ENCODE results near the gene TMEM38B.
"Not testable (repeated sequence)": the region's sequence is repeated elsewhere in the genome, so short reads cannot be mapped to it uniquely, and the experiment has no call there.

TMEM38B gene

DNA sequence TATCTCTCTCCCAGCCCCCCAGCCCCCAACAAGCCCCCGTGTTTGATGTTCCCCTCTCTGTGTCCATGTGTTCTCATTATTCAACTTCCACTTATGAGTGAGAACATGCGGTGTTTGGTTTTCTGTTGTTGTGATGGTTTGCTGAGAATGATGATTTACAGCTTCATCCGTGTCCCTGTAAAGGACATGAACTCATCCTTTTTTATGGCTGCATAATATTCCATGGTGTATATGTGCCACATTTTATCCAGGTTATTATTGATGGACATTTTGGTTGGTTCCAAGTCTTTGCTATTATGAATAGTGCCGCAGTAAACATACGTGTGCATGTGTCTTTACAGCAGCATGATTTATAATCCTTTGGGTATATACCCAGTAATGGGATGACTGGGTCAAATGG is 33.9 kb downstream of the TMEM38B start:
- not testable (repeated sequence) for DNase-seq

- not testable (repeated sequence) for DNase-seq
These were observed 37.1 kb downstream of the TMEM38B start for GRCh38 chr9:105731420-105731819.

GRCh38 chr9:105735366-105735765 is 41.0 kb downstream of the TMEM38B start:
- DNase-seq, result no peak

DNA sequence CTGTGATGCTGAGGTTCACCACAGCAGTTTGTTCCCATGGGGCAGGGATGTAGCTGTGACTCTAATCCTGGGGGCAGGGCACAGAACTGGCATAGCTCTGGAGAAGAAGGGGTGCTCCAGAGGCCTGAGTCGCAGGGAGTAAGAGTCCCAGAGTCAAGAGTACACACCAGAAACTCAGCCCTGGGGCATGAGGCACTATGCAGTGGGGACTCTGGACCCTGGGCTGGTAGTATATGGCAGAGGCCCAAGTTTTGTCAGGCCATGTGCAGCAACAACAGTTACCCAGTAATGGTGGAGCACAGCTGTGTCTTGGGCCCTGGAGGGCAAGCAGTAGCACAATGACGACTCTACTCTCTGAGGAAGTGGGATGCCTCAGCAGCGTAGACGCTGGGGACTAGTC is 42.9 kb downstream of the TMEM38B start:
- DNase-seq, result no peak

DNA sequence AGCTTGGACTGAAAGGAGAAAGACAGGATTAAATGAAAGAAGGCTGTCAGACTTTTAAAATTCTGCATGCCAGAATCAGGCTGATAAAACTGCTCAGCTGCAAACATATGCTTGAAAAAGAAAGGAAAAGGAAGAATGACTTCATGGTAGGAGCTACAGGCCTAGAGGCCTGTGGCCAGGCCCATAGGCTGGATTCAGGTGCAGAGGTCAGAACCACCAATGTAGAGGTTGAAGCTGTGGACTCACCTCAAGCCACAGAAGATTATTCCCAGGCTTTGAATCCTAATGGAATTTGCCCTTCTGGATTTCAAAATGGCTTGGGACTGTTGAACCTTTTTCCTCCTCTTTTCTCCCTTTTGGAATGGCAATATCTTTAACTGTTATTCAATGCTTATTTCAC is 47.7 kb downstream of the TMEM38B start:
- no peak for DNase-seq

GRCh38 chr9:105747325-105747724 is 53.0 kb downstream of the TMEM38B start:
- not testable (repeated sequence) for DNase-seq

DNA sequence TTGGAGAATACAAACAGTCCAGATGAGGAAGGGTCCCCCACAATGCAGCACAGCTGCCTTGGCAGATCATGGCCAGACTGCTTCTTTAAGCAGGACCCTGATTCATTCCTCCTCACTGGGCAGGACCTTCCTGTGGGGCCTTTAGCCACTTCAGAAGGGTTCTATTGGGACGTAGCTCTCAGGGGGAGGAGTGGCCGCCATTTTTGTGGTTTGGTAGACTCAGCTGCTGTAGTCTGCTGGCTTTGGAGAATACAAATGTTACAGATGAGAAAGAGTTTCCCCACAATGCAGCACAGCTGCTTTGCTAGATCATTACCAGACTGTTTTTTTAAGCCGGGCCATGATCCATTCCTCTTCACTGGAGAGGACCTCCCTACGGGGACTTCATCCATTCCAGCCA is 57.4 kb downstream of the TMEM38B start:
- no peak for DNase-seq

DNA sequence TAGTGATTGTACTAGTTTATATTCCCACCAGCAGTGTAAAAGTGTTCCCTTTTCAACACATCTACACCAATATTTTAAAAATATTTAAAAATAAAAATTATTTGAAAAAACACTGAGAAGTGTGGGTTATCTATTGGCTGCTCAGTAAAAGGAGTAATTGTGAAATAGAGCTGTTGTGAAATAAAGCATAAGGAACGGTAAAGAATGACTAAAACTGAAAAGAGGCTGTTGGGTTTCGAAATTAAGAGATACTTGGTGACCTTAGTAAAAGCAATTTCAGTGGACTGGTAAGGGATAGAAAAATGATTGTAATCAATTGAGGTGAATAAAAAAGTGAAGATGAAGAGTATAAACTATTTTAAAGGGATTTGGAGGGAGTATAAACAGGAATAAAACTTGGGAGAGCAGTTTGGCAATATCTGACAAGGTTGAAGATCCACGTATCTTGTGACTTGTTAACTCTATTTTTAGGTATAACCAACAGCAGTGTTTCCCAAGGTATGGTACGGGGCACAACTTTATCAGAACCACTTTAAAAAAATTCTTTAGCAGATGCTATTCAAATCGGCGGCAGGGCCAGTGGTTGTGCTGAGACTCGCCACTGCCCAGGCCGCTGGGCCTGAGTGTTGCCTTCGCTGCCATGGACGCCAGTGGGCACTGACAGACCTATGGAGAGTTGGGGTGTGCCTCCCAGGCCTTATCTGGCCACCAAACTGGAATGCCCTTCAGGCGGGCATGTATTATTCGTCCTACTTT is 63.3 kb downstream of the TMEM38B start:
- DNase-seq, result no peak

DNA sequence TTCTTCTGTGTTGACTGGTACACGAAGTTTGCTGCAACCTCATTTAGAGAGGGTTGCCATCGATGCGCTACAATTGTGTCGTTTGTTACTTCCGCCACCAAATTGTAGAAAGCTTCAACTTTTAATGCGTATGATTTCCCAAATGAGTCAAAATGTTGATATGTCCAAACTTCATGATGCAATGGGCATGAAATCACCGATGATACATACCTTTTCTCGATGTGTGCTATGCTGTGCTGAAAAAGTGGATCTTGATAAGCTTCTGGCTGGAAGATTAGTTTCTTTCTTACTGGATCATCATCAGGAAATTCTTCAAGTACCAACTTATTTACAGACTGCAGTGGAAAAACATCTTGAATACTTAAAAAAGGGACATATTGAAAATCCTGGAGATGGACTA is 65.7 kb downstream of the TMEM38B start:
- DNase-seq, result no peak

- DNase-seq, result not testable (repeated sequence)
These were observed 88.5 kb downstream of the TMEM38B start for GRCh38 chr9:105782561-105783494.

GRCh38 chr9:105783495-105783872 is 89.1 kb downstream of the TMEM38B start:
- DNase-seq, result not testable (repeated sequence)

GRCh38 chr9:105786796-105787195 is 92.5 kb downstream of the TMEM38B start:
- not testable (repeated sequence) for DNase-seq

- no peak for DNase-seq
These were observed 121.9 kb downstream of the TMEM38B start for GRCh38 chr9:105816202-105816744.

DNA sequence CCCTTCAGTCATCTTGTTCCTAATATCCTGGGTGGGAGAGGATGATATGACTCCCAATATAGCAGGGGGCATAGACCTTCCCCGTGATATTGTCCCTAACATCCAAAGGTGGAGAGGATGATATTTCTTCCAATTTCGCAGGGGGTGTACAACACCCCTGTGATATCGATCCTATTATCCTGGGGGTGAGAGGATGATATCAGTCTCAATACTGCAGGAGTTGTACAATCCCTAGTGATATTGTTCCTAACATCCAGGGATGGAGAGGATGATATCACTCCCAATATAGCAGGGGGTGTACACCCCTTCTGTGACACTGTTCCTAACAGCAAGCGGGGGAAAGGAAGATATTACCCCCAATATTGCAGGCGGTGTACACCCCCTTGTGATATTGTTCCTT is 122.6 kb downstream of the TMEM38B start:
- DNase-seq, result no peak

- no peak for DNase-seq
These were observed 124.6 kb downstream of the TMEM38B start for GRCh38 chr9:105818903-105819302.

DNA sequence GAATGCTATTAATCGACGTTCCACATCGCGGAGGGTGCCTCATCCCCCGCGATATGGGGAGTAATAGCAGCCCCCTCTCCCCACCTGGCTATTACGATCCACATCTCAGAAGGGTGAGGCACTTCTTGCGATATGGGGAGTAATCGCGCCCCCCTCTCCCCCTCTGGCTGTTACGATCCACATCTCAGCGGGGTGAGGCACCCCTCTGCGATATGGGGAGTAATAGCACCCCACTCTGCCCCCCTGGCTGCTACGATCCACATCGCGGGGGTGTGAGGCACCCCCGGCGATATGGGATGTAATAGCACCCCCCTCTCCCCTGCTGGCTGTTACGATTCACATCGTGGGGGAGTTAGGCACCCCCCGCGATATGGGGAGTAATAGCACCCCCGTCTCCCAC is 128.5 kb downstream of the TMEM38B start:
- no peak for DNase-seq

Measured in GOT3 (cell line).